GM18870 (cell line): Measurements from ENCODE around the gene NEDD4L.

Experiments used
- ATAC-seq: cut with Tn5 transposase; IDR thresholded peaks from one replicate; pipeline ENCODE4 v1.9.1; 2021; ENCODE audit warnings: moderate library complexity; ENCODE audit not compliant: unreplicated experiment

NEDD4L gene

GRCh38 chr18:58229162-58229561 is 185.1 kb downstream of the NEDD4L start:
- no peak for ATAC-seq

DNA sequence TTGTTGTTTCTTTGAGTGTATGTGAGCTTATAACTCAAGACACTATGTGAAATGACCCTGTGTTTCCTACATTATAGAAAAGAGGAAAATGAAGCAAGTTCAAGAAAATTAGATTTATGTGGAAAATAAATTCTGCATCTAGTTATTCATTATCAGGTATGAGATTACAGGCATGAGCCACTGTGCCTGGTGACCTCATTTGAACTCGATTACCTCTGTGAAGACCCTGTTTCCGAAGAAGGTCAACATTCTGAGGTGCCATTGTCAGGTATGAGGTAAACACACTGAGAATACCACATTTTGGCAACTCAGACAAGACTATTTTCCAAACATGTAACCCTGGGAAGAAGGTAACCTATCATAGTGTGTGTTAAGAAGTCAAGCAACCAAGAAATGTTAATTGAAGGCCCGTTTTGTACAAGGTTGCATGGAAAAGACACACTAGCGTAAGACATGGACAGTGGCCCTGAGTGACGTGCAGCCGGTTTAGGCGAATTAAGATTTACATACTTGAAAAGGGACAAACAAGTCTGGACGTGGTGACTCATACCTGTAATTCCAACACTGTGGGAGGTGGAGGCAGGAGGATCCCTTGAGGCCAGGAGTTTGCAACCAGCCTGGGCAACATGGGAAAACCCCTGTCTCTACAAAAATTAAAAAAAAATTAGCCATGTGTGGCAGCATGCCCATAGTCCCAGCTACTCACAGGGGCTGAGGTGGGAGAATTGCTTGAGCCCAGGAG is 186.6 kb downstream of the NEDD4L start:
- no peak for ATAC-seq

- ATAC-seq = no peak
These were observed 187.9 kb downstream of the NEDD4L start for GRCh38 chr18:58231930-58232329.

GRCh38 chr18:58232668-58233067 is 188.6 kb downstream of the NEDD4L start:
- no peak for ATAC-seq

- ATAC-seq = no peak
These were observed 190.3 kb downstream of the NEDD4L start for GRCh38 chr18:58234359-58234741.

- ATAC-seq = no peak
These were observed 191.0 kb downstream of the NEDD4L start for GRCh38 chr18:58235001-58235436.

DNA sequence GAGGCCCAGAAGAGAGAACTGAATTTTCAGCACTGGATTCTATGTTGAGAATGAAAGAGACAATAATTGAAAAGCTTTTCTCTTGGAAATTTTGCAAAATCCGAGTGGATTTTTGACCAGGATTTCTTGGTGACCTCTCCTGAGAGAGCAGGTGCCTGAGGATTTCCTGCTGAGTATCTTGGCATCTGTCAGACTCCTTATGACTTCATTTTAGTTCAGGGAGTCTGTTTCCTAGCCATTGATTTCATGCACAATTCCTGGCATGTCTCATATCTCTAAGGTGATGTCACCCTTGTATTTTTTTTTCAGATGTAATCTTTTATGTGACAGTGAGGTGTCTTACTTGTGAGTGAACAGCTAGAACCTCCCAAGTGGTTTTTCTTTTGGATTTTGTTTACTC is 195.9 kb downstream of the NEDD4L start:
- ATAC-seq = no peak

GRCh38 chr18:58241026-58241679 is 197.1 kb downstream of the NEDD4L start:
- no peak for ATAC-seq

DNA sequence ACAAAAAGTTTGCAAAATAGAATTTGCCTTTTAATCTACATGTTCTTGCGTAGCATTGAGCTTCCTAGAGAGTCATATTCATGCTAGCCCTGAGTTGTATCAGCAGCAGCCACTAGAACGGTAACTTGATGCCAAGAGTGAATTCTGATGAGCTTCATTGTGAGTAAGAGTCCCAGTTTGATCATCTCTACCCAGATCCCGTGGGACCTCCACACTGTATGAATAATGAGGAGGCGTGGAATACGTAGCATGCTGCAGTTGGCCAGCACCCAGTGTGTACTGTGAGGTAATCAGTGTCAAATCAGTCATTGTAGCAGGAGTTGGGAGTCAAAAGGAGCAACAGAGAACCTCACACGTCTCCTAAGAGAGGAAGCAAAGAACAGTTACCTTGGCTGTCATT is 197.9 kb downstream of the NEDD4L start:
- ATAC-seq = no peak

DNA sequence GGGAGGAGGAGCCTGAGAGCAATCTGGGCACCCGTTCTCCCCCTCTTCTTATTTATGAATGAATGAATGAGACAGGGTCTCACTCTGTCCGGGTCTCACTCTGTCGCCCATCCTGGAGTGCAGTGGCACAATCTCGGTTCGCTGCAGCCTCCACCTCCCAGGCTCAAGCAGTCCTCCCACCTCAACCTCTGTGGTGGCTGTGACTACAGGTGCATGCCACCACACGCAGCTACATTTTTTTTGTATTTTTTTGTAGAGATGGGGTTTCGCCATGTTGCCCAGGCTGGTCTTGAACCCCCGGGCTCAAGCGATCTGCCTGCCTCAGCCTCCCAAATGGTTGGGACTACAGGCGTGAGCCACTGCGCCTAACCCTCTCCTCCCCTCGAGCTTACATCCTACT is 198.4 kb downstream of the NEDD4L start:
- ATAC-seq = no peak

GRCh38 chr18:58242968-58243367 is 198.9 kb downstream of the NEDD4L start:
- no peak for ATAC-seq

GRCh38 chr18:58243401-58243800 is 199.4 kb downstream of the NEDD4L start:
- ATAC-seq = no peak

DNA sequence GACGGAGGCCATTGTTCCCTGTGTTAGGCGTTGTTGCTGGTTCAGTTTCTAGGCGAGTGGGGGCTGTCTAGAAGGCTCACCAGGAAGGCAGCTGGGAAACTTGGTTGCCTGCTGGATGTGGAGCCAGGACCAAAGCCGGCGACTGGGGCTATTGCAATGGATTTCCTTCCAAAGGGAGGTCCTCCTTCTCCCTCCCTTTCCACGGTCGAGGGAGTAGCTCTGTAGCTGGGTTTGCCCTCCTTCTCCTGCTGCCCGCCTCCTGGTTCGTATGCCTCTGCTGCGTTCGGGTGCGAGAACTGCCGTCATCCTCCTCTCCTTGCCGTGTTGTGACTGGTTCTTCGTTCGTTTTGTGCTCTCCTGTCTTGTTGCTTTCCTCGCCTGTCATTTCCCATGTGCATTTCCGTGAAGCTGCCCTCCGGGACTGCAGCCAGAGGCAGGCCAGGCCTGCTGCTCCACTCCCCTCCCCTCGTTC is 203.4 kb downstream of the NEDD4L start:
- ATAC-seq = no peak

GRCh38 chr18:58249712-58250111 is 205.7 kb downstream of the NEDD4L start:
- no peak for ATAC-seq

GRCh38 chr18:58251416-58251815 is 207.4 kb downstream of the NEDD4L start:
- ATAC-seq = no peak

GRCh38 chr18:58252166-58252565 is 208.1 kb downstream of the NEDD4L start:
- ATAC-seq = no peak

DNA sequence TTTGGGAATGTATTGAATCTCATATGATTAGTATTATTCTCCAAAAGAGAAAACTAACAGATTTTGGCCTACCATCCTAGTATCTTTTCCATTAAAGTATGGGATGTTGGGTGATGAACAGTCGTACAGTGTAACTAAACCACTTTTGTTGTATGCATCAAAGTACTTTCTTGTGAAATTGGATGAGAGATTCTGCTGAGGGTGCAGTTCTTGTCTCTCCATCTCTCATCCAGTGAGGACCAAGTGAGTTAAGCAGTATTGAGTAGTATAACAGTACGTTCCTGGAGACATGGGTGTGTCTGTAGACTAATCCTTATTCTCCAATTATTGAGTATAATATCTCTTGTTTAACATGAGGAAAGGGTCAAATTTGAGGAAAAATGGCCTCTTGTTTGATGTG is 209.3 kb downstream of the NEDD4L start:
- no peak for ATAC-seq

- no peak for ATAC-seq
These were observed 209.8 kb downstream of the NEDD4L start for GRCh38 chr18:58253871-58254270.

DNA sequence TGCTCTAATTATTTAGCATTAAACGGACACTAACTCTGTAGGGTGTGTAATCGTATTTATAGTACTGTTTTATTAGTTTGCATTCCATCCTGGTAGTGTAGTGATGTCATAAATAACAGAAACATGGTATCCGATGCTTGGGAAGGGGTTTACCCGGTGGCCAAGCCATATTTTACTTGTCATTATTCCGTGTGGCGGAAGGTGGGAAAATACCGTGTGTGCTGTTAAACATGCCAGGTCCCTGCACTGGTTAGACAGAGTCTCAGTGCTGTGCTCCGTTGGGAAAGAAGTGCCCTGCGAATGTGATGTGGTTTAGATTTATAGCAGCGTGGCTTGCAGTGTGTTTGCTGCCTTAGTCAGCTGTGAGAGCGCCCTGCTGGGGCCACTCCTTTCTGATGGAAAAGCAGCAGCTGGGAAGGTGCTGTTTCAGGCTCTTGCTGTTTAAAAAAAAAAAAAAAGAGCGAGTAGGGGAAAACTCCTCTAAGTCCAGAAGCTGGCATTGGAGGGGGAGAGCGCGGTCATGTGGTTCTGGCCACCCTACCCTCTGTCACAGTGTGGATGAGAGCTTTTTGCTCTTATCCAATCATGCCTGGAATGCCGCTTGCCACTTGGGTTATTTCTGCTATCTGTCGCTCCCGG is 211.0 kb downstream of the NEDD4L start:
- ATAC-seq = no peak

DNA sequence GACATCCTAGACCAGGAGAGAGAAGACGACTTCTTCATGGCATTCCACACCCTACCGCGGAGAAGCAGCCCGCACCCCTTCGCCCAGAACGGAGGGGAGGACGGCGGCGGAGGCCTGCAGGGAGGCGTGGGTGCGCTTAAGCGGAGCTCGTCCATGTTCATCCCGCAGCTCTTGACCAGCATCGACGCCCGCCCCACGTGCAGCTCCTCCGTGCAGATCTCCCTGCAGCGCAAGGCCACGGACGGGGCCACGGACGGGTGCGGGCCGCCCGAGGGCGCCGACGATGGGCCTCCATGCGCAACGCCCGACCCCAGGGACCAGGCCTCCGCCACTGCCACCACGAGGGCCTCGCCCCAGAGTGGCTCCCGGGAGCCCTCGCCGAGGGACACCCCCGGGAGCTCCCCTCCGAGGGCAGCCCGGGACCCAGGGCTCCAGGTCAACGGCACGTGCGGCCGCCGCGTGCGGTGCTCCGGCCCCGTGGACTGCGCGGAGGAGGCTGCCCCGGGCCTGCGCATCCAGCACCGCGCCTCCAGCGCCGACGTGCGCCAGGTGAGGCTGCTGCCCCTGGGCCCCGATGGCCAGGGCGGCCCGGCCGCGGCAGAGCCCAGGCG is 211.8 kb downstream of the NEDD4L start:
- no peak for ATAC-seq

DNA sequence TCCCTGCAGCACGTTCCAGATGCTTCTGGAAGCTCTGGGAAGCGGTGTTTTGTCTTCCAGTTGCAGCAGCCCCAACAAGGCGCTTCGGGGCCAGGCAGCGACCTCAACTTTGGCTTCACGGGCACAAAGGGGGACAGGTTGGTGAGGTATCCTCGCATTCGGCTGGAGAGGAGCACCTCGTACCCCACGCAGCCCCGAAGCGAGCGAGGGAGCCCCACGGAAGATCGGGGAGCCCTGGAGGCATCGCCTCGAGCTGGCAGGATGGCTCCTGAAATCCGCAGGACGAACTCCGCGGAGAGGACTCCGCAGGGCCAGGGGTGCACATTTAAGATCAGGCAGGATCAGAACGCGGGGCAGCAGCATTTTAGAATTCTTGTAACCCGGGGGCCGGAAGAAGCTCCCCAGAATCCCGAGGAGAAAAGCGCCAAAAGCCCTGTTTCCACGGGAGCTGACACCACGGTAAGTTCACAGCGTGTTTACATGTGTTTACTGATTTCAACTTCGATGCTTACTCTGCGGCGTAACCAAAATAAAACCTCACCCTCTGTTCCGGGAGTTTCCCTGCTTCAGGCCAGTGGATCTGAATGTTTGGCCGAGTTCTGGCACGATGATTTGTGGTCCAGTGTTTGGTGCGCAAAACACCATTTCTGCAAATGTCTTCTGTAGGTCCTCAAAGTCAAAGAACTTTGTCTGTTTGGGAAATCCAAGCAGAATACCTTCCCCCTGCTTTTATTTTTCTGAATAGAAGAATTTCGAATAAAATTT is 212.5 kb downstream of the NEDD4L start:
- no peak for ATAC-seq
